Measurements from ENCODE around the gene HEPACAM2. TPM values are rescaled to one million over a fixed set of nuclear protein-coding genes. Genes with fewer than 3 reads are reported as not detected.

Gene HEPACAM2
- polyA plus RNA-seq, 2 of the 4 experiments (the other 2 are of a cell fraction): 0.05 TPM; not detected in 1

GRCh38 chr7:93211228-93211818 lies 14.9 kb downstream of the HEPACAM2 start:
- POLR2A ChIA-PET: no interaction called here
- WGBS (ENCODE audit: missing lambda C conversion rate): 45% methylated on average over 5 of the region's 5 CpGs
- no peak for FAIRE-seq

GRCh38 chr7:93205046-93205445 lies 21.2 kb downstream of the HEPACAM2 start:
- FAIRE-seq (no peak), DNase-seq (ENCODE audit: low read depth in 1 of 2, low spot score in 1 of 2) (no peak), ATAC-seq (no peak)
- ChIA-PET CTCF (interaction anchor here (0.6 kb wide), 1 partner anchor 589 kb away, joined by 3 read pairs; no protein-coding TSS in a partner anchor), POLR2A (no interaction called here)
- Histone ChIP-seq H3K4me1 (no peaks in the 10 kb centered on the region), H3K27ac (no peak overlapping the region), H3K4me3 (no peak overlapping the region), H3K4me2 (no peak overlapping the region), H3K9me3 (no peaks in the 10 kb centered on the region)
- 17% methylated on average over 2 of the region's 2 CpGs for WGBS (ENCODE audit: missing lambda C conversion rate)
- TF ChIP-seq MAZ (IDR thresholded peaks at IDR 0.05; ENCODE audit: borderline replicate concordance, low read depth, low read length): no peak
- TF ChIP-seq CBX2 (IDR thresholded peaks at IDR 0.05; ENCODE audit: borderline replicate concordance, low read depth): no peak
- no peak for TF ChIP-seq GATA3 (IDR thresholded peaks at IDR 0.05; ENCODE audit: borderline replicate concordance)
- TF ChIP-seq CHD4 (IDR thresholded peaks at IDR 0.05; ENCODE audit: borderline replicate concordance): no peak
- no peak for TF ChIP-seq USF2 (IDR thresholded peaks at IDR 0.05)
- no peak for TF ChIP-seq KDM5A (IDR thresholded peaks at IDR 0.05)
- no peak for TF ChIP-seq NFE2L2 (conservative IDR thresholded peaks at IDR 0.05; ENCODE audit: low read length)
- TF ChIP-seq ESRRA (IDR thresholded peaks at IDR 0.05; ENCODE audit: borderline replicate concordance, low read length): no peak
- TF ChIP-seq SMC3 (IDR thresholded peaks at IDR 0.05): no peak
- no peak for TF ChIP-seq HOXB5 (CRISPR knock-in tag; IDR thresholded peaks at IDR 0.05)
- TF ChIP-seq KDM1A (IDR thresholded peaks at IDR 0.05; ENCODE audit: low read depth): no peak
- TF ChIP-seq RFX5 (IDR thresholded peaks at IDR 0.05): no peak
- no peak for TF ChIP-seq EHMT2 (IDR thresholded peaks at IDR 0.05; ENCODE audit: low read depth)
- no peak for TF ChIP-seq CTCF (IDR thresholded peaks at IDR 0.05)
- no peak for TF ChIP-seq HEYL (CRISPR knock-in tag; IDR thresholded peaks at IDR 0.05)

More at GRCh38 chr7:93211228-93211818, 14.9 kb downstream of the HEPACAM2 start:
- TF ChIP-seq JUN (IDR thresholded peaks at IDR 0.05): no peak
- no peak for TF ChIP-seq REST (IDR thresholded peaks at IDR 0.05)
- TF ChIP-seq HOXA7 (CRISPR knock-in tag; IDR thresholded peaks at IDR 0.05): no peak
- TF ChIP-seq ELK1 (IDR thresholded peaks at IDR 0.05; ENCODE audit: low read depth, low read length): no peak
- TF ChIP-seq POLR2A (IDR thresholded peaks at IDR 0.05; ENCODE audit: low read length): no peak
- no peak for TF ChIP-seq ATOH8 (CRISPR knock-in tag; IDR thresholded peaks at IDR 0.05; ENCODE audit: low read depth)
- Histone ChIP-seq H3K4me2 (no peak overlapping the region), H3K9me3 (no peaks in the 10 kb centered on the region), H3K27ac (no peak overlapping the region), H3K4me1 (no peaks in the 10 kb centered on the region), H3K4me3 (no peak overlapping the region)
- ATAC-seq: no peak
- CTCF ChIA-PET: no interaction called here
- DNase-seq (ENCODE audit: low read depth in 1 of 2, low spot score in 1 of 2): no peak
